ELF-1 (cell line): ENCODE data around the gene VSTM2B.
A peak's percentile ranks its signal among the peaks of the same experiment; 100 is the strongest.

ENCODE experiments used
- DNase-seq: peaks from one replicate; pipeline ENCODE4 v3.0.0-alpha.2; 2016; ENCODE audit warnings: low read depth, low spot score

Gene VSTM2B

DNA sequence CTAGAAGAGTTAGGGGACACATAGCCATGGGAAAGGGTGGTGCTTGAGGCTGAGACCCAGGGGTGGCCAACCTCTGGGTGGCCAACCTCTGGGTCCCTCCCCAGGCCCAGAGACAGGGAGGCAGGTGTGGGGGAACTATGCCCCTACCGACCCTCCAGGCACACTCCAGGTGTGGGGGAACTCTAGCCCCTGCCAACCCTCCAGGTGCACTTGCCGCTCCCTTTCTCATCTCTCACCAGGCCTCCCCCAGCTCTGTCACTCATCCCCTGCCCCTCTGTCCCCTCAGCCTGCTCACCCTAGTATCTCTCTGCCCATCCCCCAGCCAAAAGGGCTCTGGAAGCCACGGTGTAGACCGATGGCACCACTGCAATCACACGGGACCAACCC, 10.6 kb upstream of the VSTM2B start:
- DNase-seq = no peak

- DNase-seq = no peak
Observed at GRCh38 chr19:29515706-29516357, 10.0 kb upstream of the VSTM2B start.

GRCh38 chr19:29516358-29516725, 9.5 kb upstream of the VSTM2B start:
- DNase-seq = no peak

- DNase-seq = no peak
Observed at GRCh38 chr19:29516821-29517395, 8.9 kb upstream of the VSTM2B start.

GRCh38 chr19:29517412-29517811, 8.4 kb upstream of the VSTM2B start:
- DNase-seq = no peak

DNA sequence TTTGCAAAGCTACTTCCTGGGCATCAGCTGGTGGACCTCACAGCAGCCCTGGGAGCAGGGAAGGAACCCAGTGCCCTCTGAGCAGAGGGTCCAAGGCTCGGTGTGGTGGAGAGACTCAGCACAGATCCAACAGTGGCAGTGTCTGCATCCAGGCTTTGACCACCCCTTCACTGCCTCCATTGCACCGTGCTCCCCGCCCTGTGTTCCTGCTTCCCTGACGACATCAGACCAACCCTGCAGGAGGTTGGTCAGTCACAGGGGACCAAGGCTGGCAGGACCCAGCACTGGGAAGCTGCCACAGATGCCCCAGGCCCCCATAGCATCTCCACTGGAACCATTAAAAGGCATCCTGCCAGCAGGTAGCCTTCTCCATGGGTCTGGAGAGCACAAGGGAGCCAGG, 7.8 kb upstream of the VSTM2B start:
- no peak for DNase-seq

DNA sequence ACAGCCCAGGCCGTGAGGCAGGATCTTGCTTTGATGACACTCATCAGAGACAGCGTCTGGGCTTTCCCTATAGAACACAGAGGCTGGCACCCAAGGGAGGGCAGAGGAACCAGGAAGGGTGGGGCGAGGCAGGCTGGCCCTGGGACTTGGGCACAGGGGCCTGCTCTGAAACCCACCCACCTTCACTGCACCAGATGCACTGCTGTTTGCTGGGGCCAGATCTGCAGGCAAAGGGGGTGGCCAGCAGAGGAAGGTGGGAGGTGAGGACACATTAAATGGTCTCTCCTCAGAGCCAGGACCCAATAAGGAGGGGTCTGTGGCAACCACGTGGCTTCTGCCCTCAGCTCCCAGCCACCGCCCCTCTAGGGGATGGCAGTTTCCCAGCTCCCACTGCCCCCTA, 6.6 kb upstream of the VSTM2B start:
- DNase-seq = no peak

GRCh38 chr19:29519931-29520330, 5.9 kb upstream of the VSTM2B start:
- DNase-seq = no peak

DNA sequence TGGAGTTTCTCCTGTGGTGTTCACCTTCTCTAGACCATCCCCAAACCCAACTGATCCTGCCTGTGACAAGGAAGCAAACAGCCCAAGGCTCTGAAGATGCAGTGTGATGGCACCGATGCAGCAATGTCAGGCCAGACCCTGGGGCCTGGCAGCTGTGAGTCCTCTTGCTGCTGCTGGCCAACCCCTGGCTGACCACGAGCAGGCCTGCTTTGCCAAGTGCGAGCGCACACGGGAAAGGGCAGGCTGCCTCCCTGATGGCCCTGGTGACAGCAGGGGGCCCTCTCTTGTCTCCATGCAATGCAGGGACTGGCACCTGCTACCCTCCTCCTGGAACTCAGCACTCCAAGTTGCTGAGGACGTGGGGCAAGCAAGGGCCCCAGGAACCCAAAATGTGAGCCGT, 5.4 kb upstream of the VSTM2B start:
- no peak for DNase-seq

GRCh38 chr19:29521291-29522075, 4.3 kb upstream of the VSTM2B start:
- DNase-seq = no peak

- DNase-seq = no peak
Observed at GRCh38 chr19:29523568-29523967, 2.2 kb upstream of the VSTM2B start.

- peak; percentile 43 for DNase-seq
Observed at GRCh38 chr19:29524201-29524911, 1.4 kb upstream of the VSTM2B start.

- peak; percentile 20 for DNase-seq
Observed at GRCh38 chr19:29524912-29525831, 622 bp upstream of the VSTM2B start.

- DNase-seq = peak; percentile 29
Observed at GRCh38 chr19:29526730-29527499, 1.1 kb downstream of the VSTM2B start.

DNA sequence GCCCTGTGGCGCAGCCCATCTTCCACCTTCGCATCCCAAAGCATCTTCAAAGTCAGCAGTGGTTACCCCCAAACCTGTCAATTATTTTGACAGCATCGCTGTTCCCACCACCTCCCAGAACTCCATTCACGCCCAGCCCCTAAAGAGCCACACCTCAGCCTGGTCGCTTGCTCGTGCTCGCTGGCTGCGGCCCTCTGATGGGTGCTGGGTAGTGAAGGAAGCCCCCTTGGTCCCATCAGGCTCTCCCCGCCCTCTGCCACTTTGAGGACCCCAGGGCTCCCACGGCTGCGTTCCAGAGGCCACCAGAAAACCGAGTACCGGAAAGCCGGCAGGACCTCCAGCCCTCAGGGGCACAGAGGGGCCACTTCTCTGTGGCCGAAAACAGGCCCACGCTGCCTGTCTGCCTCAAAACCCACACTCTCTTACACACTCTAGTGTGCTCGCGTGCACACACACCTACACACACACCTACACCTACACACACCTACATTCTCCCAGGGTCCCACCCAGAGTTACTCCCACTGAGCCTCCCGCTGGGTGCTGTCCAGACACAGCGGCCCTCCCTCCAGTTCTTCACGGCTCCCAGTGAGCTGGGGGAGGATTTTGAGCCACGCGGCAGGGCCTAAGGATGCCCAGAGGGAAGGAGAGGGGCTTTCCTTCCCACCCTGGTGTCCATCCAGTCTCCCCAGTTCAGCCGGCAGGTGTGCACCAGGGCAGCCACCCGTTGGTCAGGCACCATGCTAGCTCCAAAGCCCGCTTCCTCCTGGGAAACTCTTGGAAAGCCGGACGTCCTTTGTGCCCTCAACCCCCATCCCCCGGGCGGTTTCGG, 1.9 kb downstream of the VSTM2B start:
- DNase-seq = no peak

DNA sequence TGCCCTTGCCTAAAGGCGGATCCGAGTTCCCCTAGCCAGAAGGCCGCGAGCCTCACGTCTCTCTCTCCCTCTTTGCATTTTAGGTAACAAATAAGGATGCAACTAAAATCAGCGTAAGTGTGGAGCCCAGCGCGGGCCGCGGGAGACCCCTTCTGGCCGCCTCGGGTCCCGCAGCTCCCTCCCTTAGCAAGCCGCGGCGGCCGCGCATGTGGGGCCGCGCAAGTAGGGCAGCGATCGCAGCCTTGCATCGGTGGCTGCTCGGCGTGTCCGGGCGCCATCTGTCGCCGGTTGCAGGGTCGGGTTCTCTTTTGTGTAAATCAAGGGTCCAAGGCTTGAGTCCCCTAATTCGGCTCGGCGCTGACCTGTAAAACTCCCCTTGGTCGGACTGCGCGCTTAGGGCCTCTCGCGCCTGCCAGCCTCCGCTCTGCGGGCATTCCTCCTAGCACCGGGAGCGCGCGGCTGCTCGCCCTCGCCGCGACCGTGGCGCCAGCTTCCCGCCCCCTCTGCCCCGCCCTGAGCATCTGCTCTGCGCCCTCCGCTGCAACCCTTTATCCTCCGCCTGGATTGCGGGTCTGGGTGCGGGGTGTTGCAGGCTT, 2.7 kb downstream of the VSTM2B start:
- DNase-seq = peak; percentile 96

DNA sequence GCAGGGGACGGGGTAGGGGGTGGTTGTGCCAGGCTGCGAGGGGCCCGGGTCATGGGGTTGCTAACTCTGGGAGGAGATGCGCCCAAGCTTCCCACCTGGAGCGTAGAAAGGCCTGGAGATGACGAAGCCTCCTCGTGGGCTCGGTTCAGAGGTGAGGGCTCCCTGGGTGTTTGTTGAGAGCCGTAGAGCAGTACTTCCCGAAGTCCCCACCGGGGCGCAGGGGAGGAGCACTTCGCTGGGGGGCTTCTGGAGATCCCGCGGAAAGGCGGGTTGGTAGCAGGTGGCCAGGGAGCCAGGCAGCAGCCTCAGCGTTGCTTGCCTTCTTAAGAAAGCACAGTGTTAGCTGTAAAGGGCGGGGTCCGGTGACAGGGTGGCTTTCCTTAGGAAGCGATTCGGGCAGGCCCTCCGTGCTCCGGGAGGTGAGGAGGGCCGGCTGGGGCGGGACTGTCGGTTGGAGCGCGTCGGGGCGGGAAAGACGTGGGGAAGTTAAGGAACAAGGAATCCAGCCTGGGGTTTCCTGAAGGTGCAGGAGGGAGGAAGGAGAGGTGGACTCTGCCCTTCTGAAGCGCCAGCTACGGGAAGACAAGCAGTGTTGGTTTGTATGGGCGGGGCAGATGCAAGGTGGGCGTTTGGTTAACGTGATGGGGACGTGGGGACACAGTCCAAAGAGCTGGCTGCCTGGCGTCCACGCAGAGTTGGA, 3.3 kb downstream of the VSTM2B start:
- DNase-seq = peak; percentile 46

- DNase-seq = peak; percentile 79
Observed at GRCh38 chr19:29529646-29530539, 4.1 kb downstream of the VSTM2B start.
